Stomach (tissue), 9 donors: ENCODE data around the gene TIMM29. TPM values are rescaled to one million over a fixed set of nuclear protein-coding genes. Genes with fewer than 3 reads are reported as not detected.

Source experiments
- DNase-seq, 2 donors: peaks; one replicate each; pipeline versions ENCODE4 v3.0.0 to v3.0.0-alpha.2; 2013 to 2019
- H3K27ac ChIP-seq, 5 donors: fragments of 200-600 bp in 4 of 5; sonication (generic) in 4 of 5; one replicate each; pipeline ENCODE4 v1.5.1; 2013 to 2019; ENCODE audit warnings: mild to moderate bottlenecking in 1 of 5, moderate library complexity in 1 of 5
- H3K27me3 ChIP-seq, 3 donors: fragments of 200-600 bp; sonication (generic); one replicate each; pipeline ENCODE4 v1.5.1; 2017 to 2019; ENCODE audit warnings: mixed run types in 1 of 3
- H3K36me3 ChIP-seq, 4 donors: fragments of 200-600 bp; sonication (generic); 1 replicate in 3 of 4; 2 replicates in 1 of 4; pipeline ENCODE4 v1.5.1; 2016 to 2019
- H3K4me1 ChIP-seq, 4 donors: fragments of 200-600 bp; sonication (generic); one replicate each; pipeline ENCODE4 v1.5.1; 2016 to 2019
- H3K4me3 ChIP-seq, 4 donors: fragments of 200-600 bp; sonication (generic) in 3 of 4; one replicate each; pipeline ENCODE4 v1.5.1; 2016 to 2019; ENCODE audit warnings: mild to moderate bottlenecking in 1 of 4
- H3K9me3 ChIP-seq, 4 donors: fragments of 200-600 bp; sonication (generic); one replicate each; pipeline ENCODE4 v1.5.1; 2016 to 2019
- EP300 ChIP-seq: sonication (generic); formaldehyde crosslinking; IDR thresholded peaks from one replicate; pipeline ENCODE4 v1.6.1; 2017; ENCODE audit warnings: antibody characterized with exemption
- POLR2A ChIP-seq, 4 donors: fragments of 450-650 bp; IDR thresholded peaks; one replicate each; pipeline ENCODE4 v1.6.1; 2016; ENCODE audit warnings: antibody characterized with exemption in 4 of 4, control low read depth in 2 of 4, mild to moderate bottlenecking in 1 of 4, moderate library complexity in 1 of 4
- POLR2AphosphoS5 ChIP-seq, 3 donors: sonication (generic); formaldehyde crosslinking; IDR thresholded peaks; one replicate each; pipeline ENCODE4 v1.6.1; 2016; ENCODE audit warnings: antibody characterized with exemption in 3 of 3
- WGBS, 5 donors: extraction: QIAGEN DNeasy Blood & Tissue Kit in 3 of 5; methylation state at CpG; one replicate each; pipeline versions ENCODE4 v1.1.5 to v1.1.7; 2013 to 2018; 5-methylcytosine and 5-hydroxymethylcytosine counted together
- intact Hi-C: fragments of 100-400 bp; cut with DNase I; formaldehyde crosslinking; loops from one replicate; pipeline ENCODE4 v1.15.1; 2023; ENCODE audit warnings: low total_unique reads
- polyA plus RNA-seq, 3 donors: library from polyadenylated mRNA; stranded (reverse); fragments of 200-250 nt; gene quantifications; one replicate each; pipeline ENCODE4 v1.2.3, GENCODE V29; 2013
- total RNA-seq, 5 donors: library from RNA; depleted of rRNA; stranded (reverse); fragments of >200 nt; gene quantifications; one replicate each; pipeline versions ENCODE4 v1.1.0 to v1.2.3, GENCODE V29; 2014 to 2016
- TF ChIP-seq, protein P1 (sequence below), 7 experiments: fragments of 450-650 bp in 4 of 7; fragments of 200-600 bp in 3 of 7; sonication (generic) in 3 of 7; IDR thresholded peaks; one replicate each; pipeline ENCODE4 v1.5.1; 2016 to 2019; ENCODE audit warnings: antibody characterized with exemption in 7 of 7, control low read depth in 2 of 7, mild to moderate bottlenecking in 1 of 7
- donor health status: healthy with polysubstance abuse.
- donor health status: Bipolar disorder and iron deficiency.
- donor health status: healthy.

The TIMM29 gene
- total and polyA plus RNA-seq, 8 donors, result 9.8 to 294 (median 24.9) TPM

GRCh38 chr19:10971107-10971726 lies 42.6 kb downstream of the TIMM29 start:
- no peak for DNase-seq
- no peaks in the 10 kb centered on the region for H3K27me3 ChIP-seq
- intact Hi-C loops, result no loop called here
- peaks cover 10 to 48% (median 24%) of the 10 kb centered on the region in 4 donors for H3K4me1 ChIP-seq
- no peaks in the 10 kb centered on the region for H3K36me3 ChIP-seq
- WGBS, 5 donors, result 86 to 97% (median 96%) methylated on average over 8 of the region's 8 CpGs
- no peak overlapping the region for H3K4me3 ChIP-seq
- no peaks in the 10 kb centered on the region for H3K9me3 ChIP-seq
- TF ChIP-seq EP300 (no peak), POLR2AphosphoS5 (IDR thresholded peaks at IDR 0.05) (no peak), POLR2A (IDR thresholded peaks at IDR 0.05) (no peak)
- TF ChIP-seq, protein P1, sequence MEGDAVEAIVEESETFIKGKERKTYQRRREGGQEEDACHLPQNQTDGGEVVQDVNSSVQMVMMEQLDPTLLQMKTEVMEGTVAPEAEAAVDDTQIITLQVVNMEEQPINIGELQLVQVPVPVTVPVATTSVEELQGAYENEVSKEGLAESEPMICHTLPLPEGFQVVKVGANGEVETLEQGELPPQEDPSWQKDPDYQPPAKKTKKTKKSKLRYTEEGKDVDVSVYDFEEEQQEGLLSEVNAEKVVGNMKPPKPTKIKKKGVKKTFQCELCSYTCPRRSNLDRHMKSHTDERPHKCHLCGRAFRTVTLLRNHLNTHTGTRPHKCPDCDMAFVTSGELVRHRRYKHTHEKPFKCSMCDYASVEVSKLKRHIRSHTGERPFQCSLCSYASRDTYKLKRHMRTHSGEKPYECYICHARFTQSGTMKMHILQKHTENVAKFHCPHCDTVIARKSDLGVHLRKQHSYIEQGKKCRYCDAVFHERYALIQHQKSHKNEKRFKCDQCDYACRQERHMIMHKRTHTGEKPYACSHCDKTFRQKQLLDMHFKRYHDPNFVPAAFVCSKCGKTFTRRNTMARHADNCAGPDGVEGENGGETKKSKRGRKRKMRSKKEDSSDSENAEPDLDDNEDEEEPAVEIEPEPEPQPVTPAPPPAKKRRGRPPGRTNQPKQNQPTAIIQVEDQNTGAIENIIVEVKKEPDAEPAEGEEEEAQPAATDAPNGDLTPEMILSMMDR (IDR thresholded peaks at IDR 0.05), result no peak
- H3K27ac ChIP-seq, result no peak overlapping the region

DNA sequence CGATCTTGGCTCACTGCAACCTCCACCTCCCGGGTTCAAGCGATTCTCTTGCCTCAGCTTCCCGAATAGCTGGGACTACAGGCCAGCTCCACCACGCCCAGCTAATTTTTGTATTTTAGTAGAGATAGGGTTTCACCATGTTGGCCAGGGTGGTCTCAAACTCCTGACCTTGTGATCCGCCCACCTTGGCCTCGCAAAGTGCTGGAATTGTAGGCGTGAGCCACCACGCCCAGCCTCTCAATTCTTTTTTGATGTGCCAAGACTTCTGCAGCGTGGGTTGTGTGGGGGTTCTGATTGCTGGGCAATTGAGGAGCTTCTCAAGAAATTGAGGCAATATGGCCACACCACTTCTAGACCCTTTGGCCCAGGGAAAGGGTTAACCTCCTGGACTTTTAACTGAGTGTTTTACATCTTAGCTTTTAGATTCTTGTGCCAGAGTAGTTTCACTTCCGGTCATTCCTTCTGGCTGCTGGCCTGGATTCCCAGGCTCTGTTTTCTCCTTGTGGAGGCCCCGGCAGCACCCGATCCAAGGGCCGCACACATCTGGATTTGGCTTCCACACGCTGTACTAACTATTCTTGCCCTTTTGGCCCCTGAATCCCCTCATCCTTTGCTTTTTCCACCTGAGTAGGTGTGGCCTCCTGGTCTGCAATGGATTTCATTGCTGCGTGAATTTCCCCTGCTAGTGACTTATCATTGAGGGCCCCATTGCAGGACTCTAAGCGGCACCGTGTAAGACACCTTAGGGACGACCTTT lies 46.9 kb downstream of the TIMM29 start:
- Histone ChIP-seq H3K9me3 (no peaks in the 10 kb centered on the region), H3K36me3 (no peaks in the 10 kb centered on the region), H3K27ac (peak overlapping the region; percentile 58 to 80 (median 76)), H3K4me1 (peaks cover 24 to 43% (median 32%) of the 10 kb centered on the region in 4 donors), H3K4me3 (peak overlapping the region; percentile 6 to 27 (median 8)), H3K27me3 (no peaks in the 10 kb centered on the region)
- peak; percentile 67 to 87 for DNase-seq
- intact Hi-C loops, result no loop called here
- no peak for TF ChIP-seq EP300
- TF ChIP-seq, protein P1 (IDR thresholded peaks at IDR 0.05), result no peak
- TF ChIP-seq POLR2AphosphoS5 (IDR thresholded peaks at IDR 0.05), result peak in 1 of 3 donors; percentile 11
- no peak for TF ChIP-seq POLR2A (IDR thresholded peaks at IDR 0.05)
- WGBS, 5 donors, result 44 to 57% (median 46%) methylated on average over 19 of the region's 19 CpGs

GRCh38 chr19:10976131-10976892 lies 47.7 kb downstream of the TIMM29 start:
- peak overlapping the region; percentile 6 to 27 (median 8) for H3K4me3 ChIP-seq
- H3K27me3 ChIP-seq, result no peaks in the 10 kb centered on the region
- H3K27ac ChIP-seq, result peak overlapping the region; percentile 58 to 80 (median 76)
- peaks cover 0 to 2% (median 0%) of the 10 kb centered on the region in 4 donors for H3K36me3 ChIP-seq
- WGBS, 5 donors, result 50 to 63% (median 56%) methylated on average over 19 of the region's 19 CpGs
- H3K4me1 ChIP-seq, result peaks cover 23 to 46% (median 30%) of the 10 kb centered on the region in 4 donors
- TF ChIP-seq EP300, result no peak
- TF ChIP-seq, protein P1 (IDR thresholded peaks at IDR 0.05), result no peak
- peak; percentile 34 to 46 for DNase-seq
- H3K9me3 ChIP-seq, result no peaks in the 10 kb centered on the region
- intact Hi-C loops, result no loop called here

DNA sequence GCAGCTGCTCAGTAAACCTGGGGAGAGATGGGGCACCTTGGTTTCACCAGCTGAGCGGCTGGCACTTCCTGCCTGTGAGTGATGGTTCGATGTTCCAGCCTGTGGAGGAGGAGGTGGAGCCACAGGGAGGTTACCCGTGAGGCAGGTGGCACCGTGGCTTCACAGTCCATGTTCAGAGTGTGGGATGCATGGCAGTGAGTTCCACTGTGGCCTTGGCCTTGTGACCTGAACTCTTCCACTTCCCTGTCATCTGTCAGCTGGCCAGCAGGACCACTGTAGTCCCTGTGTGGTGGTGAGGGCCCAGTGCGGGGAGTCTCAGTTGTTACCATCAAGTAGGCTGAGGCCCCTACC lies 49.1 kb downstream of the TIMM29 start:
- Histone ChIP-seq H3K27ac (no peak overlapping the region), H3K36me3 (peaks cover 0 to 6% (median 2%) of the 10 kb centered on the region in 4 donors), H3K4me1 (peaks cover 23 to 46% (median 30%) of the 10 kb centered on the region in 4 donors), H3K9me3 (no peaks in the 10 kb centered on the region), H3K27me3 (no peaks in the 10 kb centered on the region), H3K4me3 (no peak overlapping the region)
- WGBS, 5 donors, result 71 to 85% (median 76%) methylated on average over 4 to 5 of the region's 5 CpGs
- DNase-seq, result no peak
- intact Hi-C loops, result no loop called here
- TF ChIP-seq, protein P1 (IDR thresholded peaks at IDR 0.05), result no peak
- TF ChIP-seq POLR2A (IDR thresholded peaks at IDR 0.05), result no peak
- TF ChIP-seq POLR2AphosphoS5 (IDR thresholded peaks at IDR 0.05), result no peak
- no peak for TF ChIP-seq EP300
